Prostate gland (tissue), 2 donors: ENCODE data around the gene MB21D2. TPM values are rescaled to one million over a fixed set of nuclear protein-coding genes. Genes with fewer than 3 reads are reported as not detected.

Experiments
- DNase-seq: peaks from one replicate; pipeline ENCODE4 v3.0.0-alpha.2; 2019; ENCODE audit warnings: low spot score
- H3K27ac ChIP-seq, 2 donors: fragments of 200-600 bp; sonication (generic); 2 replicates each; pipeline ENCODE4 v1.5.1; 2017 to 2019
- H3K27me3 ChIP-seq: fragments of 200-600 bp; sonication (generic); replicated peaks from 2 replicates; pipeline ENCODE4 v1.5.1; 2019; ENCODE audit not compliant: insufficient read depth
- H3K36me3 ChIP-seq, 2 donors: fragments of 200-600 bp; sonication (generic); 1 replicate in 1 of 2; 2 replicates in 1 of 2; pipeline versions ENCODE4 v1.5.1 to v1.8.1; 2017 to 2019
- H3K4me1 ChIP-seq: fragments of 200-600 bp; sonication (generic); replicated peaks from 2 replicates; pipeline ENCODE4 v1.5.1; 2019
- H3K4me3 ChIP-seq, 2 donors: fragments of 200-600 bp; sonication (generic); 2 replicates each; pipeline ENCODE4 v1.5.1; 2017 to 2019
- H3K9me3 ChIP-seq: fragments of 200-600 bp; sonication (generic); 2 replicates; pipeline ENCODE4 v1.5.1; 2017
- CTCF ChIP-seq, 4 experiments: fragments of 200-600 bp in 2 of 4; fragments of 450-650 bp in 2 of 4; sonication (generic) in 2 of 4; IDR thresholded peaks; 1 replicate in 3 of 4; 2 replicates in 1 of 4; pipeline ENCODE4 v1.5.1; 2016 to 2019; ENCODE audit warnings: antibody characterized with exemption in 4 of 4, mild to moderate bottlenecking in 2 of 4, moderate library complexity in 2 of 4
- POLR2A ChIP-seq: fragments of 450-650 bp; IDR thresholded peaks from one replicate; pipeline ENCODE4 v1.6.1; 2016; ENCODE audit warnings: antibody characterized with exemption, mild to moderate bottlenecking
- POLR2AphosphoS5 ChIP-seq: sonication (generic); formaldehyde crosslinking; IDR thresholded peaks from one replicate; pipeline ENCODE4 v1.6.1; 2017; ENCODE audit warnings: antibody characterized with exemption
- WGBS: methylation state at CpG from one replicate; pipeline ENCODE4 v1.1.5; 2018; 5-methylcytosine and 5-hydroxymethylcytosine counted together
- intact Hi-C: fragments of 100-400 bp; cut with DNase I; formaldehyde crosslinking; loops from one replicate; pipeline ENCODE4 v1.14.2; 2022
- total RNA-seq, 2 donors: library from RNA; depleted of rRNA; stranded (reverse); fragments of >200 nt; gene quantifications; one replicate each; pipeline ENCODE4 v1.1.0, GENCODE V29; 2016

MB21D2 gene
- total RNA-seq, 2 donors from 2014 or later: 1.8 to 20.4 TPM

- Histone ChIP-seq H3K4me1 (no peaks in the 10 kb centered on the region), H3K27me3 (no peaks in the 10 kb centered on the region), H3K36me3 (no peaks in the 10 kb centered on the region), H3K27ac (no peak overlapping the region), H3K9me3 (no peaks in the 10 kb centered on the region), H3K4me3 (no peak overlapping the region)
- intact Hi-C loops: loop anchor here (5.0 kb wide), 2 partner anchors 98 to 677 kb away; partner anchors contain the start of gene OPA1
- 56% methylated on average over 2 of the region's 2 CpGs for WGBS
- no peak for TF ChIP-seq POLR2A
- no peak for TF ChIP-seq POLR2AphosphoS5
- TF ChIP-seq CTCF (IDR thresholded peaks at IDR 0.05): no peak
- no peak for DNase-seq
These were observed 2.8 kb downstream of the MB21D2 start for GRCh38 chr3:192914848-192915247.

- Histone ChIP-seq H3K4me1 (no peaks in the 10 kb centered on the region), H3K4me3 (no peak overlapping the region), H3K9me3 (no peaks in the 10 kb centered on the region), H3K27me3 (no peaks in the 10 kb centered on the region), H3K36me3 (no peaks in the 10 kb centered on the region), H3K27ac (no peak overlapping the region)
- WGBS: 96% methylated on average over 4 of the region's 4 CpGs
- intact Hi-C loops: no loop called here
- TF ChIP-seq POLR2A (no peak), CTCF (IDR thresholded peaks at IDR 0.05) (no peak), POLR2AphosphoS5 (no peak)
- DNase-seq: no peak
These were observed 4.1 kb downstream of the MB21D2 start for GRCh38 chr3:192913540-192913939.

DNA sequence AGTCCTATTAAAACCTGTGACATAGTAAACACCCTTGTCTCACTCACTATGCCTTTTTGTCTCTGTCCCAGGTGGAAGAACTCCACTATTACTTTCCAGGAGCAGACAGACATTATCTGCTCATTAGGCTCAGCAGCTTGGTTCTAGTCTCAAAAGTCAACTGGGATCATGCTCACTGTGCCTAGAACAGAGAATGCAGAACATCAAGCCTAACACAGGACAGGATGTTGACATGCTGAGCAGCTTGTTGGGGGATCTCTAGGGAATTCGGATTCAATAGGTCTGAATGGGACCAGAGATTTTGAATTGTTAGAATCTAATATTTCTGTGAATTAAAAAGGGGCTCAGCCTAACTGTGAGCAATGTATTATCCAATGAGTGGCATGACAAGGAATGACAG lies 6.4 kb downstream of the MB21D2 start:
- TF ChIP-seq POLR2A (no peak), POLR2AphosphoS5 (no peak), CTCF (IDR thresholded peaks at IDR 0.05) (no peak)
- no peaks in the 10 kb centered on the region for H3K36me3 ChIP-seq
- no peak overlapping the region for H3K4me3 ChIP-seq
- no peaks in the 10 kb centered on the region for H3K27me3 ChIP-seq
- no peaks in the 10 kb centered on the region for H3K4me1 ChIP-seq
- intact Hi-C loops: no loop called here
- H3K27ac ChIP-seq: no peak overlapping the region
- DNase-seq: no peak
- 90% methylated on average over 1 of the region's 1 CpG for WGBS
- H3K9me3 ChIP-seq: no peaks in the 10 kb centered on the region

DNA sequence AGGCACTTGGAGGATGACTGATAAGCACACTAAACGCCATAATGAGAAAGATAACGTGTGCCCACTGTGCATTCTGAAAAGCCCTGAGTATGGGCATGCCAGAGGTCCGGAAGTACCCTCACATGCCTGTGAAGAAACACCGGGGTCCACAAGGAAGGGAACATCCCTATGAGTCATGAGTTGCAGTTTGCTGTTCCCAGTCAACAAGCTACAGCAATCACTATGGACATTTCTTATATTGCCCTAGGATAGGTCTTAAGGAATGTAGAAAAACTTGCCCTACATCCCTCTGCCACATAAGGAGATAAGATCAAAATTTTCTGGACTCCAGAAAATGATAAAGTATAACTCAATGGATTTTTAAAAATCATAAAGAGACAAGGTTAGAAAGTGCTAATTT lies 9.9 kb downstream of the MB21D2 start:
- no peaks in the 10 kb centered on the region for H3K27me3 ChIP-seq

More for the DNA sequence above, 9.9 kb downstream of the MB21D2 start:
- intact Hi-C loops: no loop called here
- 72% methylated on average over 4 of the region's 4 CpGs for WGBS
- Histone ChIP-seq H3K36me3 (no peaks in the 10 kb centered on the region), H3K4me1 (no peaks in the 10 kb centered on the region), H3K9me3 (no peaks in the 10 kb centered on the region), H3K27ac (no peak overlapping the region), H3K4me3 (no peak overlapping the region)
- DNase-seq: no peak
- TF ChIP-seq POLR2AphosphoS5: no peak
- no peak for TF ChIP-seq POLR2A
- TF ChIP-seq CTCF (IDR thresholded peaks at IDR 0.05): no peak
